Liver (tissue), 9 donors: ENCODE results near the gene RANBP1. TPM values are rescaled to one million over a fixed set of nuclear protein-coding genes. Genes with fewer than 3 reads are reported as not detected.

Source experiments
- DNase-seq: peaks from one replicate; pipeline ENCODE4 v3.0.0-alpha.2; 2017; ENCODE audit warnings: low spot score
- H3K27ac ChIP-seq, 2 donors: one replicate each; pipeline ENCODE4 v1.7.0; 2013; ENCODE audit warnings: inconsistent platforms in 2 of 2, low read length in 2 of 2, control low read depth in 1 of 2, low read depth in 1 of 2, mild to moderate bottlenecking in 1 of 2
- H3K27me3 ChIP-seq, 4 donors: one replicate each; pipeline versions ENCODE4 v1.6.1 to v1.7.0; 2013; ENCODE audit warnings: low read length in 3 of 4, inconsistent platforms in 1 of 4, mild to moderate bottlenecking in 1 of 4, moderate library complexity in 1 of 4; ENCODE audit not compliant: control insufficient read depth in 4 of 4, insufficient read depth in 4 of 4
- H3K36me3 ChIP-seq, 4 donors: one replicate each; pipeline versions ENCODE4 v1.6.1 to v1.7.0; 2013; ENCODE audit warnings: low read length in 3 of 4, mild to moderate bottlenecking in 3 of 4, low read depth in 1 of 4, moderate library complexity in 1 of 4; ENCODE audit not compliant: control insufficient read depth in 4 of 4, insufficient read depth in 3 of 4
- H3K4me1 ChIP-seq, 4 donors: one replicate each; pipeline versions ENCODE4 v1.6.1 to v1.7.0; 2013; ENCODE audit warnings: low read length in 3 of 4, mild to moderate bottlenecking in 3 of 4, moderate library complexity in 1 of 4; ENCODE audit not compliant: control insufficient read depth in 4 of 4, insufficient read depth in 4 of 4
- H3K4me3 ChIP-seq, 3 donors: one replicate each; pipeline versions ENCODE4 v1.6.1 to v1.7.0; 2013; ENCODE audit warnings: low read length in 3 of 3, control low read depth in 1 of 3, low read depth in 1 of 3, mild to moderate bottlenecking in 1 of 3
- H3K9ac ChIP-seq, 2 donors: one replicate each; pipeline ENCODE4 v1.7.0; 2013; ENCODE audit warnings: low read length in 2 of 2, mild to moderate bottlenecking in 2 of 2, moderate library complexity in 2 of 2, control low read depth in 1 of 2, low read depth in 1 of 2
- H3K9me3 ChIP-seq, 4 donors: one replicate each; pipeline versions ENCODE4 v1.6.1 to v1.7.0; 2013; ENCODE audit warnings: low read length in 3 of 4; ENCODE audit not compliant: control insufficient read depth in 4 of 4
- FOXA2 ChIP-seq: IDR thresholded peaks from 2 replicates; pipeline ENCODE4 v1.6.1; 2016; ENCODE audit warnings: antibody characterized with exemption
- GABPA ChIP-seq, 2 donors: IDR thresholded peaks in 1 of 2; conservative IDR thresholded peaks in 1 of 2; 2 replicates each; pipeline ENCODE4 v1.6.1; 2016; ENCODE audit warnings: antibody characterized with exemption in 2 of 2, mild to moderate bottlenecking in 1 of 2, moderate library complexity in 1 of 2
- HNF4A ChIP-seq, 2 donors: conservative IDR thresholded peaks; 2 replicates each; pipeline ENCODE4 v1.6.1; 2016; ENCODE audit warnings: antibody characterized with exemption in 2 of 2, mild to moderate bottlenecking in 2 of 2
- HNF4G ChIP-seq: IDR thresholded peaks from 2 replicates; pipeline ENCODE4 v1.6.1; 2016; ENCODE audit warnings: antibody characterized with exemption
- JUND ChIP-seq, 2 donors: IDR thresholded peaks; 2 replicates each; pipeline ENCODE4 v1.6.1; 2016; ENCODE audit warnings: antibody characterized with exemption in 2 of 2
- RAD21 ChIP-seq, 2 donors: IDR thresholded peaks; 2 replicates each; pipeline ENCODE4 v1.6.1; 2016; ENCODE audit warnings: antibody characterized with exemption in 2 of 2, mild to moderate bottlenecking in 2 of 2
- RXRA ChIP-seq, 2 donors: IDR thresholded peaks; 2 replicates each; pipeline ENCODE4 v1.6.1; 2017 to 2018; ENCODE audit warnings: antibody characterized with exemption in 2 of 2, mild to moderate bottlenecking in 1 of 2
- SP1 ChIP-seq: IDR thresholded peaks from 2 replicates; pipeline ENCODE4 v1.6.1; 2018; ENCODE audit warnings: antibody characterized with exemption, mild to moderate bottlenecking
- TAF1 ChIP-seq: conservative IDR thresholded peaks from 2 replicates; pipeline ENCODE4 v1.6.1; 2016; ENCODE audit warnings: antibody characterized with exemption, mild to moderate bottlenecking
- YY1 ChIP-seq: IDR thresholded peaks from 2 replicates; pipeline ENCODE4 v1.6.1; 2016; ENCODE audit warnings: antibody characterized with exemption, mild to moderate bottlenecking
- WGBS: extraction: QIAGEN DNeasy Blood & Tissue Kit; methylation state at CpG from one replicate; pipeline ENCODE4 v1.1.7; 2013; 5-methylcytosine and 5-hydroxymethylcytosine counted together
- polyA plus RNA-seq, 2 donors: library from polyadenylated mRNA; stranded (reverse) in 1 of 2; unstranded in 1 of 2; fragments of 200-250 nt in 1 of 2; fragments of >200 nt in 1 of 2; fragmentation: Nextera tagmentation in 1 of 2; extraction: Ambion mirVana in 1 of 2; gene quantifications; one replicate each; pipeline versions ENCODE4 v1.2.1 to v1.2.3, GENCODE V29; 2013 to 2015
- total RNA-seq, 2 donors: library from RNA; depleted of rRNA; stranded (reverse); fragments of >200 nt; gene quantifications; one replicate each; pipeline ENCODE4 v1.2.3, GENCODE V29; 2014
- TF ChIP-seq, protein P1 (sequence below): fragments of 150-350 bp; IDR thresholded peaks from 2 replicates; pipeline ENCODE4 v1.5.1; 2017; ENCODE audit warnings: improper control_type of control experiment, low read depth, low read length; ENCODE audit not compliant: missing input control
- TF ChIP-seq, protein P2 (sequence below): IDR thresholded peaks from 2 replicates; pipeline ENCODE4 v1.6.1; 2016; ENCODE audit warnings: antibody characterized with exemption
- donor health status: healthy.
- donor health status: healthy.
- donor health status: healthy.
- donor health status: healthy.
- donor health status: healthy.

RANBP1 gene
- total and polyA plus RNA-seq, 4 donors: 62.3 to 102 (median 87.8) TPM

DNA sequence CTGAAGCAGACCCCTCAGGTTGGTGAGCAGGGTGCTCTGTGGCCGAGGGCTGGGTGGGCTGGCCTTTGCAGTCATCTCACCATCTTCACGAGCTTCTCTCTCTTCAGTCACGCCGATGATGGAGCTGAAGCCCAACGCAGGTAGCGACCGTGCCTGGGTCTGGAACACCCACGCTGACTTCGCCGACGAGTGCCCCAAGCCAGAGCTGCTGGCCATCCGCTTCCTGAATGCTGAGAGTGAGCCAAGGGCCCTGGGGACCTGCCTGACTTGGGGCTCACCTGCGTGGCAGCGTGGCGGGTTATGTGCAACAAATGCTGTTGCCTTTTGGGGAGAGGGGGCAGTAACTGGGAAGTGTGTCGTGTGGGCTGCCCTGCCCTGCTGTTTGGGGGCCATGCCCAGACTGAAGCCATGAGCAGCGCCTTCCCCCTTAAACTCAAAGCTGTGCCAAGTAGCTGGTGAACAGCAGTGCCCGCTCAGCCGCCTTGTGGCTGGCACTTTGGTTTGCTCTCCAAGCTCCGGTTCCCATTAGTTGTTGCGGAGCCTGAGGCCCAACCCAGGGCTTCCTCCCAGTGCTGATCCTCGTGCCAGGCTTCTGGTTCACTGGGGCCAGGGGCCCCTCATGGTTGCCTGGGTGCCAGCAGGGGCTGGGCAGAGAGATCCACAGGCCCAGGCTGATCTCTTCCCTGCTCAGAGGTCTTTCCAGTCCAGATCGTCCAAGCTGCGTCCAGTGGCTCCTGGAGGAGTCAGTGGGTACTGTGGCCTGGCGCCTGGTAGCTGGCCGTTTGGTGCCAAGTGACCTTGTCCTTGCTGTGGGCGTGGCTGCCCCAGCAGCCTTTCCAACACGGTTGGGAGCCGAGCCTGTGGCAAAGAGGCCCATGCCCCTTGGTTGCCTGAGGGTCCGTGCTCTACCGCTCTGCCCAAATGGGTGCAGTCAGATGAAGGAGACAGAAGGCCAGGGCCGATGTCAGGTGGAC is 9.6 kb downstream of the RANBP1 start:
- Histone ChIP-seq H3K36me3 (peaks cover 6 to 31% (median 8%) of the 10 kb centered on the region in 4 donors), H3K4me3 (peak overlapping the region in 1 of 3 donors; percentile 10), H3K27ac (peak overlapping the region; percentile 5 to 59), H3K9me3 (no peaks in the 10 kb centered on the region), H3K4me1 (peaks cover 5 to 73% (median 60%) of the 10 kb centered on the region in 4 donors), H3K9ac (no peak overlapping the region), H3K27me3 (no peaks in the 10 kb centered on the region)
- 70% methylated on average over 32 of the region's 32 CpGs for WGBS
- TF ChIP-seq FOXA2 (no peak), RAD21 (IDR thresholded peaks at IDR 0.05) (peak; percentile 36 to 55), HNF4A (conservative IDR thresholded peaks at IDR 0.05) (peak; percentile 53 to 65), RXRA (IDR thresholded peaks at IDR 0.05) (peak; percentile 54 to 60), HNF4G (no peak), SP1 (peak; percentile 47)
- TF ChIP-seq, protein P1, sequence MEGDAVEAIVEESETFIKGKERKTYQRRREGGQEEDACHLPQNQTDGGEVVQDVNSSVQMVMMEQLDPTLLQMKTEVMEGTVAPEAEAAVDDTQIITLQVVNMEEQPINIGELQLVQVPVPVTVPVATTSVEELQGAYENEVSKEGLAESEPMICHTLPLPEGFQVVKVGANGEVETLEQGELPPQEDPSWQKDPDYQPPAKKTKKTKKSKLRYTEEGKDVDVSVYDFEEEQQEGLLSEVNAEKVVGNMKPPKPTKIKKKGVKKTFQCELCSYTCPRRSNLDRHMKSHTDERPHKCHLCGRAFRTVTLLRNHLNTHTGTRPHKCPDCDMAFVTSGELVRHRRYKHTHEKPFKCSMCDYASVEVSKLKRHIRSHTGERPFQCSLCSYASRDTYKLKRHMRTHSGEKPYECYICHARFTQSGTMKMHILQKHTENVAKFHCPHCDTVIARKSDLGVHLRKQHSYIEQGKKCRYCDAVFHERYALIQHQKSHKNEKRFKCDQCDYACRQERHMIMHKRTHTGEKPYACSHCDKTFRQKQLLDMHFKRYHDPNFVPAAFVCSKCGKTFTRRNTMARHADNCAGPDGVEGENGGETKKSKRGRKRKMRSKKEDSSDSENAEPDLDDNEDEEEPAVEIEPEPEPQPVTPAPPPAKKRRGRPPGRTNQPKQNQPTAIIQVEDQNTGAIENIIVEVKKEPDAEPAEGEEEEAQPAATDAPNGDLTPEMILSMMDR: peak; percentile 32
- DNase-seq: no peak

DNA sequence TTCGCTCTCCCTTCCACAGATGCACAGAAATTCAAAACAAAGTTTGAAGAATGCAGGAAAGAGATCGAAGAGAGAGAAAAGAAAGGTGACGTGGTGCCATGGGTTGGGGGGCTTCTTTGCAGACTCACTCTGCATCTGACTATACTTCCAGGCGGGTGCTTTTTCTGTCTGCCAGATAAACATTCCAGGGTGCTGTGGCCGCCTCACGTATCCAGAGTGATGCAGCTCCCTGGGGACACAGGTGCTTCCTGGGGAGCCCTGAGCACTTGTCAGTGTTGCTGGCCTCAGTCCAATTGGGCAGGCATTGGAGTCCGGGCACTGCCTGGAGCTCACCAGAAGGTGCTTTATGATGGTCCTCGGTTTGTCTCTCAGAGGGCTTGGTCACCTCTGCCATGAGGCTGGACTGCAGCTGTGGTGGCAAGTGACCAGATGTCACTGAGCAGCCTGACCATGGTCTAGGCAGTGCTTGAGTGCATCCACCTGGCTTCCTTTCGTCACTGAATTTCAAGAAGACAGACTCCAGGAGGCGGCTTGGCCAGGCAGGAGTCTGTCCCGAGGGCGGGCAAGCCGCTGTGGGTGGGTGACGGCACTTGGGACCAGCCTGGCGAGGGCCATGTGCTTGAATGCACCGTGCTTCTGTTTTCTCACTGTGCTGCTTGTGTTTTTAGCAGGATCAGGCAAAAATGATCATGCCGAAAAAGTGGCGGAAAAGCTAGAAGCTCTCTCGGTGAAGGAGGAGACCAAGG is 10.6 kb downstream of the RANBP1 start:
- Histone ChIP-seq H3K9me3 (no peaks in the 10 kb centered on the region), H3K4me1 (peaks cover 5 to 77% (median 63%) of the 10 kb centered on the region in 4 donors), H3K27ac (no peak overlapping the region), H3K27me3 (no peaks in the 10 kb centered on the region), H3K9ac (no peak overlapping the region), H3K4me3 (no peak overlapping the region), H3K36me3 (peaks cover 6 to 25% (median 8%) of the 10 kb centered on the region in 4 donors)
- TF ChIP-seq YY1 (no peak), RAD21 (IDR thresholded peaks at IDR 0.05) (no peak), TAF1 (no peak), HNF4A (conservative IDR thresholded peaks at IDR 0.05) (no peak), RXRA (IDR thresholded peaks at IDR 0.05) (no peak), JUND (IDR thresholded peaks at IDR 0.05) (no peak), GABPA (IDR thresholded peaks at IDR 0.05 in 1 of 2, conservative IDR thresholded peaks at IDR 0.05 in 1 of 2) (no peak)
- TF ChIP-seq, protein P2, sequence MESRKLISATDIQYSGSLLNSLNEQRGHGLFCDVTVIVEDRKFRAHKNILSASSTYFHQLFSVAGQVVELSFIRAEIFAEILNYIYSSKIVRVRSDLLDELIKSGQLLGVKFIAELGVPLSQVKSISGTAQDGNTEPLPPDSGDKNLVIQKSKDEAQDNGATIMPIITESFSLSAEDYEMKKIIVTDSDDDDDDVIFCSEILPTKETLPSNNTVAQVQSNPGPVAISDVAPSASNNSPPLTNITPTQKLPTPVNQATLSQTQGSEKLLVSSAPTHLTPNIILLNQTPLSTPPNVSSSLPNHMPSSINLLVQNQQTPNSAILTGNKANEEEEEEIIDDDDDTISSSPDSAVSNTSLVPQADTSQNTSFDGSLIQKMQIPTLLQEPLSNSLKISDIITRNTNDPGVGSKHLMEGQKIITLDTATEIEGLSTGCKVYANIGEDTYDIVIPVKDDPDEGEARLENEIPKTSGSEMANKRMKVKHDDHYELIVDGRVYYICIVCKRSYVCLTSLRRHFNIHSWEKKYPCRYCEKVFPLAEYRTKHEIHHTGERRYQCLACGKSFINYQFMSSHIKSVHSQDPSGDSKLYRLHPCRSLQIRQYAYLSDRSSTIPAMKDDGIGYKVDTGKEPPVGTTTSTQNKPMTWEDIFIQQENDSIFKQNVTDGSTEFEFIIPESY: no peak
- DNase-seq: no peak
- 86% methylated on average over 19 of the region's 19 CpGs for WGBS
